Osteocyte (in vitro differentiated cells): ENCODE results near the gene HDAC1. TPM values are rescaled to one million over a fixed set of nuclear protein-coding genes. Genes with fewer than 3 reads are reported as not detected.

Experiments
- DNase-seq: peaks from one replicate; pipeline ENCODE4 v3.0.0; 2021; ENCODE audit warnings: mixed read lengths; ENCODE audit not compliant: unreplicated experiment; ENCODE audit errors: extremely low spot score
- H3K27ac Mint-ChIP-seq: one replicate; pipeline ENCODE4 v1.8.0; 2021; ENCODE audit warnings: mild to moderate bottlenecking, mixed read lengths; ENCODE audit not compliant: unreplicated experiment
- H3K27me3 Mint-ChIP-seq: one replicate; pipeline ENCODE4 v1.8.0; 2021; ENCODE audit warnings: mixed read lengths; ENCODE audit not compliant: unreplicated experiment
- H3K36me3 Mint-ChIP-seq: one replicate; pipeline ENCODE4 v1.8.0; 2021; ENCODE audit warnings: mixed read lengths; ENCODE audit not compliant: unreplicated experiment
- H3K4me1 Mint-ChIP-seq: one replicate; pipeline ENCODE4 v1.8.0; 2021; ENCODE audit warnings: mixed read lengths; ENCODE audit not compliant: unreplicated experiment
- H3K4me3 Mint-ChIP-seq: one replicate; pipeline ENCODE4 v1.8.0; 2021; ENCODE audit warnings: mild to moderate bottlenecking, moderate library complexity, mixed read lengths; ENCODE audit not compliant: unreplicated experiment
- H3K9me3 Mint-ChIP-seq: one replicate; pipeline ENCODE4 v1.8.0; 2021; ENCODE audit warnings: mixed read lengths; ENCODE audit not compliant: unreplicated experiment
- total RNA-seq: library from RNA; stranded (reverse); gene quantifications from 2 replicates; pipeline ENCODE4 v1.2.1, GENCODE V29; 2021
- TF ChIP-seq, protein P1 (sequence below): fragments of 200-600 bp; sonication (generic); IDR thresholded peaks from 2 replicates; pipeline ENCODE4 v1.5.0; 2021; ENCODE audit warnings: antibody characterized with exemption, mild to moderate bottlenecking, moderate library complexity

Gene HDAC1
- total RNA-seq, 1 donor from 2014 or later: 79.2 TPM

DNA sequence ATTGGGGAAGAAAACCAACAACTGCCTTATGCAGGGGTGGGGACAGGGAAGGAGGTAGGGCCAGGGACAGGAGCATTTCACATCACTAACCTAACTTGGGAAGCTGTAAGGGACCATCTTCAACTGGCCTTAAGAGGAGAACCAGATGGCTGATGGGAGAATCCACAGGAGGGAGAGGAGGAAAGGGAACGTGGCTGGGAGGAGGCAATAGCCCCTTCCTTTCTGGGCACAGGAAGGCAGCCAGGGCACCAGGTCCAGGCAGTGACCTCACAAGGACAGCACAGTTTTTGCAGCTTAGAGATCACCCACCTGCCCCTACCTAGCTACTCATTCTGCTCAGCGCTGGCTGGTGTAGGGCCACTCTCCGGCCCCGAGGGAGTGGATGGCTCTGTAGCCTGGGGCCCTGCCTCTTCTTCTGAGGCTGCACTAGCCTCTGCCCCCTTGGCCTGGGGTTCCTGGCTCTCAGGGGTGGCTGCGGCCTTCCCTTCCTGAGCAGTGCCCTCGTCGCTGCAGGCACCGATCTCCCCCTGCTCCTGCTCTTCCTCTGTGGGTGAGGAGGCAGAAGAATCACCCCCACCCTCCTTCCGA, 42.5 kb downstream of the HDAC1 start:
- peaks cover 25% of the 10 kb centered on the region for H3K36me3 Mint-ChIP-seq
- no peak for DNase-seq
- peak overlapping the region; percentile 71 for H3K27ac Mint-ChIP-seq
- H3K4me1 Mint-ChIP-seq: peaks cover 30% of the 10 kb centered on the region
- no peaks in the 10 kb centered on the region for H3K9me3 Mint-ChIP-seq
- TF ChIP-seq, protein P1, sequence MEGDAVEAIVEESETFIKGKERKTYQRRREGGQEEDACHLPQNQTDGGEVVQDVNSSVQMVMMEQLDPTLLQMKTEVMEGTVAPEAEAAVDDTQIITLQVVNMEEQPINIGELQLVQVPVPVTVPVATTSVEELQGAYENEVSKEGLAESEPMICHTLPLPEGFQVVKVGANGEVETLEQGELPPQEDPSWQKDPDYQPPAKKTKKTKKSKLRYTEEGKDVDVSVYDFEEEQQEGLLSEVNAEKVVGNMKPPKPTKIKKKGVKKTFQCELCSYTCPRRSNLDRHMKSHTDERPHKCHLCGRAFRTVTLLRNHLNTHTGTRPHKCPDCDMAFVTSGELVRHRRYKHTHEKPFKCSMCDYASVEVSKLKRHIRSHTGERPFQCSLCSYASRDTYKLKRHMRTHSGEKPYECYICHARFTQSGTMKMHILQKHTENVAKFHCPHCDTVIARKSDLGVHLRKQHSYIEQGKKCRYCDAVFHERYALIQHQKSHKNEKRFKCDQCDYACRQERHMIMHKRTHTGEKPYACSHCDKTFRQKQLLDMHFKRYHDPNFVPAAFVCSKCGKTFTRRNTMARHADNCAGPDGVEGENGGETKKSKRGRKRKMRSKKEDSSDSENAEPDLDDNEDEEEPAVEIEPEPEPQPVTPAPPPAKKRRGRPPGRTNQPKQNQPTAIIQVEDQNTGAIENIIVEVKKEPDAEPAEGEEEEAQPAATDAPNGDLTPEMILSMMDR: no peak
- H3K4me3 Mint-ChIP-seq: peak overlapping the region; percentile 92
- H3K27me3 Mint-ChIP-seq: no peaks in the 10 kb centered on the region

DNA sequence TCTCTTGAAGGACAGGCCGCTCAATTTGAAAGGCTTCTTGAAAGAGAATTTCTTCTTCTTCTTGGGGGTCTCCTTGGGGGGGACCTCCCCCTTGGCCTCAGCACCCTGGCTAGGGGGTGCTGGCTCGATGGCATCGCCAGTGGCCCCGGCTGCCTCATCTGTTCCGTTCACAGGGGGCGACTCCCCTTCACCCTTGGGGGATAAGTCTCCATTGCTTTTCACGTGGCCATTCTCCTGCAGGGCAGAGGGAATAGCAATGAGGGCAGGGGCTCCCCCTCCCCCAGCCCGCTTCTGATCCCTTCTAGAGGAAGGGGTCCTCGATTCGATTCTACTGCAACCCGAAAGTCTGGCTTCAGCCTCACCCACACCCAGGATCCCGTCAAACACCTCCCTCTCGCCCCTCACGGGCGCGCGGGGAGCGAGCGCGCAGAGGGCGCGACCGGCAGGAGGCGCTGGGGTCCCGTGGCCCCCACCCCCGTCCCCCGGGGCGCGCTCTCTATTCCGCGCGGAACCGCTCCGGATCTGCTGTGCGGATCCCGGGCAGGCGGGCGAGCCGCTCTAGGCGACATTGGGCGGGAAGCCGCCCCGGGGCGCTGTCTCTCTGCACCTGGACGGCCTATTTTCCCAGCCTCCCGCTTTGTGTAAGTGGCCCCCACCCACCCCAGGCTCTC, 43.1 kb downstream of the HDAC1 start:
- TF ChIP-seq, protein P1: peak; percentile 82
- Mint-ChIP-seq H3K36me3 (peaks cover 21% of the 10 kb centered on the region), H3K4me1 (peaks cover 30% of the 10 kb centered on the region), H3K9me3 (no peaks in the 10 kb centered on the region), H3K27me3 (no peaks in the 10 kb centered on the region), H3K27ac (peak overlapping the region; percentile 71), H3K4me3 (peak overlapping the region; percentile 92)
- DNase-seq: no peak

DNA sequence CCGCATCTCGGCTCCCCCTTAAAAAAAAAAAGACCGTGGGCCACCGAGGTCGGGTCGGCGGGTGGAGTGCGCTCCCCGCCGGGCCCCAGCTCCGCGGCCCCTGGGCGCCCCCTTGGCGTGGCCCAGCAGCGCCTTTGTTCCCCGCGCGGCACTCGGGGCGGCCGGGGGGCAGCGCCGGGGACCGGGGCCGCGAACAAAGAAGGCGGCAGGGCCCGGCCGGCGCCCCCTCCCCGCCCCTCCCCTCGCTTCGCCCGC, 43.6 kb downstream of the HDAC1 start:
- H3K4me1 Mint-ChIP-seq: peaks cover 30% of the 10 kb centered on the region
- H3K9me3 Mint-ChIP-seq: no peaks in the 10 kb centered on the region
- peak overlapping the region; percentile 92 for H3K4me3 Mint-ChIP-seq
- TF ChIP-seq, protein P1: no peak
- H3K36me3 Mint-ChIP-seq: peaks cover 21% of the 10 kb centered on the region
- no peaks in the 10 kb centered on the region for H3K27me3 Mint-ChIP-seq
- DNase-seq: no peak
- no peak overlapping the region for H3K27ac Mint-ChIP-seq

DNA sequence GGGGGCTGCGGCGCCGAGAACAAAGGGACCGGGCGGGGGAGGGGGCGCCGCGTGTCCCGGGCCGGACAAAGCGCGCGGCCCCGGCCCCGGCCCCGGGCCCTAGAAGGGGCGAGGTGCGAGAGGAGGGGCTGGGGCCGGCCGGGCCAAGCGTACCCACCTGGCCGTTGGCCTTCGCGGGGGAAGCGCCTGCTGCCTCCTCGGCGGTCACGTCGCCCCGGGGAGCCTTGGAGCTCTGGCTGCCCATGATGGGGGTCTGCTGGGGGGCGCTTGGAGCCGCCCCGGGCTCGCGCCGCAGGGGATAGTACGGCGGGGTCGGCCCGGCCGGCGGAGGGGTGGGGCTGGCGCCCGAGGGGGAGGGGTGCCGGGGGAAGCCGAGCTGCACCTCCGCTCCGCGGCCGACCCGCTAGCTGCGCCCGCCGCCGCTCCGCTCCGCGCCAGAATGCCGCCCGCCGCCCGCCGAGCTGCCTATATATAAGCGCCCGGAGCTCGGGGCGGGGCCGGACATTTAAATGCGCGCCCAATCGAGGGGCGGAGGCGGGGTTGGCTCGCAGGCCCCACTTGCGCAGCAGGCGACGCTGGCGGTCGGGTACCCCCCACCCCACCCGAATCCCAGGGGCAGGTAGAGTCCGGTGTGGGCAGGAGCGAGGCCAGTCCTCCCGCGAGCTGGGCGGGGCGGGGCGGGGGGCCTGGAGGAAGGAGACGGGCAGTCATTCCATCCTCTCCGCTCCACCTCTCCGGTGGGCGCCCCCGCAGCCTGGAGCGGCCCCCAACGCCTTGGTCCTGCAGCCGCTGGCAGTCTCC, 44.1 kb downstream of the HDAC1 start, which contains the start of gene MARCKSL1:
Gene MARCKSL1 (minus strand): TSS at position 444 of the 801 bp plus-strand sequence. CDS start 200 bp downstream, at position 244.
- peak within 1 kb of the TSS; percentile 92 for H3K4me3 Mint-ChIP-seq
- TF ChIP-seq, protein P1: no peak
- H3K27me3 Mint-ChIP-seq: no peaks in the 10 kb centered on the region
- DNase-seq: peak; percentile 93
- peaks cover 18% of the 10 kb centered on the region for H3K36me3 Mint-ChIP-seq
- H3K27ac Mint-ChIP-seq: peak within 1 kb of the TSS; percentile 71
- no peaks in the 10 kb centered on the region for H3K9me3 Mint-ChIP-seq
- H3K4me1 Mint-ChIP-seq: peaks cover 30% of the 10 kb centered on the region

DNA sequence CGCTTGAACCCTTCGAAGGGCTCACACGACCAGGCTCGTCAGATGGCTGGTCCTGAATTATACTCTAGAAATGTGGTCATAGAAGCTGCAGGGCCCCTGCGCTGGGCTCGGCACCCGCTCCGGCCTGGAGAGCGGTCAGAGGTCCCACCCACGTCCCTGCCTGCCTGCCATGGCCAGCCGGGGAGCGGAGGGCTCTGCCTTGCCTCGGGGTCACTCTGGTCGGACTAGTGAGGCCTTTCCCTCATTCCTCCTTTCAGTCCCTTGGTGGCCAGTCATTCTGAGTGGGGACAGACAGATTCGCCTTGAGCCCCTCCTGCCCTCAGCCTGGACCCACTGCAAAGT, 44.7 kb downstream of the HDAC1 start:
- Mint-ChIP-seq H3K27me3 (no peaks in the 10 kb centered on the region), H3K4me3 (peak overlapping the region; percentile 51), H3K4me1 (peaks cover 30% of the 10 kb centered on the region), H3K9me3 (no peaks in the 10 kb centered on the region), H3K27ac (no peak overlapping the region), H3K36me3 (peaks cover 14% of the 10 kb centered on the region)
- TF ChIP-seq, protein P1: no peak
- no peak for DNase-seq
